Measurements from ENCODE around the gene CNPPD1. TPM values are rescaled to one million over a fixed set of nuclear protein-coding genes. Genes with fewer than 3 reads are reported as not detected.

The CNPPD1 gene
- polyA plus RNA-seq, 2 of the 4 experiments (the other 2 are of a cell fraction), result 22.4 to 27.6 TPM

DNA sequence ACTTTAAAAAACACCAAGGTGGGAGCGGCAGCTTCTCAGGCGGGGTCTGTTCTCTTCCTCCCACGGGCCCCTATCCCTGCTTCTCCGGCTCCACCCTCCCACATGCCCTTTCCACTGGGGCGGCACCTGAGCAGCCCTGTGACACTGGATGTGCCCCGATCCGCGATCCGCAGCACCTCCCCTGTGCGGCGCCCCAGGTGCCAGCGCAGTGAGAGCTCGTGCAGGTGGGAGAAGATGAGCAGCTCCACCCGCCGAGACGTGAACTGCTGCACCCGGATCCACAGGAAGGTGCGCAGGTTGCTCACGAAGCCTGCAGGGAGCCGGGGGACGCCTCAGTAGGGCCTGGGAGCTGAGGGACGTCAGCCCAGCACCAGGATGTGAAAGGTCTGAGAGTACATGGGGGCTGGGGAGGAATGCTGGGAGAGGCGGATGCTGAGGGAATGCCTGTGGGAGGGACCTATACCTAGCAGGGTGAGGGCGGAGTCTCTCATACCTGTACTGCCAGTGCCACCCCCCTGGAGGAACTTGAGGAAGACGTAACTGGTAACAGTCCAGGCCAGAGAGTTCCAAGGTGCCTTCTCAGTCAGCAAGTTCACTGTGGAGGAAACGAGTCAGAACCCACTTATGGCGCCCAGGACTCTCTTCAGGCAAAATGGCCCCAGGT, 39.3 kb upstream of the CNPPD1 start:
- no peak for DNase-seq (ENCODE audit: low read depth in 1 of 2, low spot score in 1 of 2)
- H3K9me3 ChIP-seq, result no peaks in the 10 kb centered on the region
- CTCF ChIA-PET, result interaction anchor here (0.8 to 8.6 kb wide), 10 partner anchors 8 to 78 kb away, joined by 3 to 79 read pairs (median 6); partner anchors contain the start of genes ANKZF1, ATG9A and DNAJB2
- 94% methylated on average over 27 of the region's 27 CpGs for WGBS (ENCODE audit: missing lambda C conversion rate)
- TF ChIP-seq JUN (IDR thresholded peaks at IDR 0.05) (0 out of 5 replicates have a peak, but pooled peaks of 1 of the 2 experiments have one; percentile 32), ZNF302 (CRISPR knock-in tag; IDR thresholded peaks at IDR 0.05) (no peak)
- FAIRE-seq, result no peak
- POLR2A ChIA-PET, result interaction anchor here (0.8 to 3.8 kb wide), 2 partner anchors 10 to 58 kb away, joined by 3 to 19 read pairs; no protein-coding TSS in a partner anchor
- peak overlapping the region; percentile 93 for H3K4me2 ChIP-seq
- peaks cover 30% of the 10 kb centered on the region for H3K4me1 ChIP-seq
- ATAC-seq, result no peak
- H3K27ac ChIP-seq, result peak overlapping the region; percentile 92 to 95; a peak in 5 of 6 replicates
- no peak overlapping the region for H3K4me3 ChIP-seq

- H3K4me1 ChIP-seq, result peaks cover 30% of the 10 kb centered on the region
- DNase-seq (ENCODE audit: low read depth in 1 of 2, low spot score in 1 of 2) (no peak), FAIRE-seq (no peak), ATAC-seq (no peak)
- no peaks in the 10 kb centered on the region for H3K9me3 ChIP-seq
- WGBS (ENCODE audit: missing lambda C conversion rate), result 100% methylated on average over 6 of the region's 6 CpGs
- ChIA-PET CTCF (interaction anchor here (1.3 to 8.6 kb wide), 2 partner anchors 21 to 78 kb away, joined by 4 to 56 read pairs; no protein-coding TSS in a partner anchor), POLR2A (no interaction called here)
- TF ChIP-seq ESRRA (IDR thresholded peaks at IDR 0.05; ENCODE audit: borderline replicate concordance, low read length) (no peak), NPAS2 (CRISPR knock-in tag; IDR thresholded peaks at IDR 0.05; ENCODE audit: borderline replicate concordance) (no peak), TFCP2L1 (CRISPR knock-in tag; IDR thresholded peaks at IDR 0.05) (no peak), EHF (CRISPR knock-in tag; IDR thresholded peaks at IDR 0.05) (no peak), PHF8 (IDR thresholded peaks at IDR 0.05; ENCODE audit: borderline replicate concordance, low read depth) (no peak), HOXB5 (CRISPR knock-in tag; IDR thresholded peaks at IDR 0.05) (no peak), TP53 (CRISPR knock-in tag; IDR thresholded peaks at IDR 0.05) (no peak), FOSL2 (IDR thresholded peaks at IDR 0.05) (no peak), FOSL2 (CRISPR knock-in tag; IDR thresholded peaks at IDR 0.05) (no peak), CBX8 (IDR thresholded peaks at IDR 0.05) (no peak), ZNF302 (CRISPR knock-in tag; IDR thresholded peaks at IDR 0.05) (no peak), RAD21 (conservative IDR thresholded peaks at IDR 0.05 in 1 of 2, IDR thresholded peaks at IDR 0.05 in 1 of 2) (no peak), FOSB (CRISPR knock-in tag; IDR thresholded peaks at IDR 0.05) (no peak), SREBF2 (IDR thresholded peaks at IDR 0.05) (no peak), SMC3 (IDR thresholded peaks at IDR 0.05) (no peak), REST (IDR thresholded peaks at IDR 0.05) (no peak)
- TF ChIP-seq, protein P1, sequence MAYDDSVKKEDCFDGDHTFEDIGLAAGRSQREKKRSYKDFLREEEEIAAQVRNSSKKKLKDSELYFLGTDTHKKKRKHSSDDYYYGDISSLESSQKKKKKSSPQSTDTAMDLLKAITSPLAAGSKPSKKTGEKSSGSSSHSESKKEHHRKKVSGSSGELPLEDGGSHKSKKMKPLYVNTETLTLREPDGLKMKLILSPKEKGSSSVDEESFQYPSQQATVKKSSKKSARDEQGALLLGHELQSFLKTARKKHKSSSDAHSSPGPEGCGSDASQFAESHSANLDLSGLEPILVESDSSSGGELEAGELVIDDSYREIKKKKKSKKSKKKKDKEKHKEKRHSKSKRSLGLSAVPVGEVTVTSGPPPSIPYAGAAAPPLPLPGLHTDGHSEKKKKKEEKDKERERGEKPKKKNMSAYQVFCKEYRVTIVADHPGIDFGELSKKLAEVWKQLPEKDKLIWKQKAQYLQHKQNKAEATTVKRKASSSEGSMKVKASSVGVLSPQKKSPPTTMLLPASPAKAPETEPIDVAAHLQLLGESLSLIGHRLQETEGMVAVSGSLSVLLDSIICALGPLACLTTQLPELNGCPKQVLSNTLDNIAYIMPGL (CRISPR knock-in tag; IDR thresholded peaks at IDR 0.05; ENCODE audit: borderline replicate concordance), result no peak
- no peak overlapping the region for H3K4me2 ChIP-seq
- H3K27ac ChIP-seq, result no peak overlapping the region
- H3K4me3 ChIP-seq, result no peak overlapping the region
Observed at GRCh38 chr2:219214786-219215185, 38.1 kb upstream of the CNPPD1 start.
